GM18499 (cell line): Measurements from ENCODE around the gene TRAK2.
"Not testable (repeated sequence)": the region's sequence is repeated elsewhere in the genome, so short reads cannot be mapped to it uniquely, and the experiment has no call there.

Experiments
- ATAC-seq: cut with Tn5 transposase; IDR thresholded peaks from one replicate; pipeline ENCODE4 v1.9.1; 2021; ENCODE audit warnings: moderate number of reproducible peaks; ENCODE audit not compliant: insufficient read depth, unreplicated experiment

Gene TRAK2

DNA sequence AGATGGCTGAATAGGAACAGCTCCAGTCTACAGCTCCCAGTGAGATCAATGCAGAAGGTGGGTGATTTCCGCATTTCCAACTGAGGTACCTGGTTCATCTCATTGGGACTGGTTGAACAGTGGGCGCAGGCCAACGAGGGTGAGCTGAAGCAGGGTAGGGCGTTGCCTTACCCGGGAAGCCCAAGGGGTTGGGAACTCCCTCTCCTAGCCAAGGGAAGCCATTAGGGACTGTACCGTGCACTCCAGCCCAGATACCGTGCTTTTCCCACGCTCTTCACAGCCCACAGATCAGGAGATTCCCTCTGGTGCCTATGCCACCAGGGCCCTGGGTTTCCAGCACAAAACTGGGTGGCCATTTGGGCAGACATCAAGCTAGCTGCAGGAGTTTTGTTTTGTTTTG, 81.9 kb downstream of the TRAK2 start:
- not testable (repeated sequence) for ATAC-seq

DNA sequence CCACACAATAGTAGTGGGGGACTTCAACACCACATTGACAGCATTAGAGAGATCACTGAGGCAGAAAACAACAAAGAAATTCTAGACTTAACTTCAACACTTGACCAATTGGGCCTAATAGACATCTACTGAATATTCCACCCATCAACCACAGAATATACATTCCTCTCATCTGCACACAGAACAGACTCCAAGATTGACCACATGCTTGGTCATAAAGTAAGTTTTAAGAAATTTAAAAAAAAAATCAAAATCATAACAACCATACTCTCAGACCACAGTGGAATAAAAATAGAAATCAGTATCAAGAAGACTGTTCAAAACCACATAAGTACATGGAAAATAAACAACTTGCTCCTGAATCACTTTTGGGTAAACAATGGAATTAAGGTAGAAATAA, 85.1 kb downstream of the TRAK2 start:
- no peak for ATAC-seq

DNA sequence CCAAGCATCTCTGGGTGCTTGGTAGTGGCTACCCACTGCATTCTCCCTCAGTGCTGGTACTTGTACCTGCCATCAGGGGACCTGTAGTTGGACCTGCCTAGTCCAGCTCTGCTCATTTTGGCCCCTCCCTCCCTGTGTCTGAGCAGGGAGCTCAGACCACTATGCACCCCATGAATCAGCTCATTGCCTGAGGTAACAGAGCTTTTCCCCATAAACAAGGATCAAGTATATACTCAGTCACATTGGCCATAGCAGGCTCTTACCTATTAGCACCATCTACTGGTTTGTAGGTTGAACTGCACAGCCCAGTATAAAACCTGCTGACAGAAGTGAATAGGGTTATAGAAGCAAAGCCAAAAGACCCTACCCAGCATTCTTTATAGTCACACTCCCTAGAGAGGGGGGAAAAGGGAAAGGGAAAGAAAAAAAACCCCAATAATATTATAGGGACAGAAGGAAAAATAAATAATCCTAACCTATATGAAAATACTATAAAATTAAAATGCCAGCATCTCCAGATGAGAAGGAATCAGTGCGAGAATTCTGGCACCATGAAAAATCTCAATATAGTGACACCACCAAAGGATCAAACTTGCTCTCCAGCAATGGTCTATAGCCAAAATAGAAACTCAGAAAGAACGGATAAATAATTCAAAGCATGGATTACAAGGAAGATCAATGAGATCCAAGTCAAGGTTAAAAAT, 87.2 kb downstream of the TRAK2 start:
- ATAC-seq: no peak

DNA sequence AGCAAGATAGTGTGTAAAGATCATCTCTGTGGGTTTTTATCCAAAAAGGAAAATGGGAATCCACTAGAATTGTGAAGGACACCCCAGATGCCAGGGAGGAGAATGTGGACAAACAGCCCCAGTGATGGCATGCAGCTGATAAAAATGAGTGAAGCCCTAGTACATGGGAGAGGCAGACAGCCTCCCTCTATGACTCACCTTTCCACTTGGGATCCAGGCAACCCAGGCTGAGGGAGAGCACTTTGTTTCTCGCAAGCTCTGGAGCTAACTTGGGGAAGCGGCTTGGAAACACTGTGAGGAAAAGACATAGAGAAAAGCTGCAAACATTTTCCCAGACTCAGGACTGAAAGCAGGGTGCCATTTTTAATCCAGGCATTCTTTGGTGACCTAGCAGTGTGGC, 88.9 kb downstream of the TRAK2 start:
- no peak for ATAC-seq

DNA sequence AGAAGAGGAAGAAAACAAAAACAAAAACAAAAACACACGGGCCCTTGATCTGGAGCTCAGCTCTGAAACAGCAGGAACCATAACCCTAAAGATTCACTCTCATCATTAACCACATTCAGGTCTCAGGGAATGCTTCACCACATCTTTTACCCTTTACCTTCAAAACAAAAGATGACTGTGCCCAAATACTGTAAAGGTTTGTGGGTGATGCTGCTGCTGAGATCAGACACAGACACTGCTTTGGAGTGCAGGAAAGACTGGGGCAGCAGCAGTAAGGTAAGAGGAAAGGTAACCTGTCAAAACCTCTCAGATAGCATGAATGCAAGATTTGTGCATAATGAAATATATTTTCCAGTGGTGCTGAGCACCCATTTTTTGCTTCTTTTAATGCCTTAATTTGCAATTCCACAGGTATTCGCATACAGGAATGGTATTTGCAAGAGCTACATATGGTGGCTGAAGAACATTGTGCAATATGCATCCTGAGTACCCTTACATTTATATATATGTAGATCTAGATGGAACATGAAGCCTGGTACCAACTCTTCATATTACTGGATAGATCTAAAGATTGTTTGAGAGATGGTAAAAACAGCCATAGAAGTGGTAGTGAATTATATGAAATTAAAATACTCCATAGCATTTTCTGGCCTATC, 90.1 kb downstream of the TRAK2 start:
- no peak for ATAC-seq

DNA sequence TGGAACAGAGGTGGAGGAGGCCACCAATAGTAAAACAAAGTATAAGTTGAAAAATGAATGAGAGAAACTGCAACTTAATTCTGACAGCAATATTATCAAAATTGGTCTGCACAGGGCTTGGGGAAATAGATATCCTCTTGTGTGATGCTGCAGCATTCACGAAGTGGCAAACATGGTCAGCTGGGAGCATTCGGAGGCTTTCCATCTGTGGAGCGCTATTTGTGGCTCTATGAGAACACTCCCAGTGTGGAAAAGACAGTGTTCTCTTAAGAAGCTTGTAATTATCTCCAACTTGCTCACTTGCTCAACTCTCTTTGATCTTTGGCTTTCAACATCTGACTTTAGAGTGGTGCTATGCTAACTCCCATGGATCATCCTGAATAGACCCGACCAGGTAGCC, 91.0 kb downstream of the TRAK2 start:
- no peak for ATAC-seq

DNA sequence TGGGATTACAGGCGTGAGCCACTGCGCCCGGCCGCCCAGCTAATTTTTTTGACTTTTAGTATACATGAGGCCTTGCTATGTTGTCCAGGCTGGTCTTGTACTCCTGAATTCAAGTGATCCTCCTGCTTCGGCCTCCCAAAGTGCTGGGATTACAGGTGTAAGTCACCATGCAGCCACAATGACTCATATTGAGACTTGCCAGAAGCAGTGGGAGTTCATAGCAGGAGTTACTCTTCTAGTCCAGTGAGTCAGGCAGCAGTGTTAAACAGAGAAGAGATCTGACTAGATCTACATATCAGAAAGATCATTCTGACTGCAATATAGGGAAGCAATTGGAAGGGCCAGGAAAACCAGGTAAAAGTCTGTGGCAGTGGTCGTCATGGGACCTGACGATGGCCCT, 92.6 kb downstream of the TRAK2 start:
- no peak for ATAC-seq

DNA sequence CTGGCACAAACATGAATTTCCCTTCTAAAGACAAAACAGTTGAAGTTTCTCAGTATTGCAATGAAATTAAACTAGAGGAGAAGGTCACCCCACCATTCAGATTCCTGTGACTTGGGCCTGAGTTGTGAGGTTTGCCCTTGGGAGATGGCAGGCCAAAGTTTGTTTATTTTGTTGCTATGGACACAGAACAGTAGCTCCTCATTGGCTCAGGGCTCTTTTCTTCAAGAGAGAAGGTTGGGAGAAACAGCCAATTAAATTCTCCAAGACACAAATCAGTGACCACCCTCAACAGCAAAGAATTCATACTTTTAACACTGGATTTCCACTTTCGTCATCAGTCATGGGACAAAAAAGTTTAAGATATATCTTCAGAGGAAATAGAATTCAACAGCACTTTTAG, 94.0 kb downstream of the TRAK2 start, which contains the start of gene FLACC1:
Gene FLACC1 (minus strand): TSS at position 125 of the 400 bp plus-strand sequence. CDS start 5,941 bp downstream, outside the sequence.
- ATAC-seq: no peak

DNA sequence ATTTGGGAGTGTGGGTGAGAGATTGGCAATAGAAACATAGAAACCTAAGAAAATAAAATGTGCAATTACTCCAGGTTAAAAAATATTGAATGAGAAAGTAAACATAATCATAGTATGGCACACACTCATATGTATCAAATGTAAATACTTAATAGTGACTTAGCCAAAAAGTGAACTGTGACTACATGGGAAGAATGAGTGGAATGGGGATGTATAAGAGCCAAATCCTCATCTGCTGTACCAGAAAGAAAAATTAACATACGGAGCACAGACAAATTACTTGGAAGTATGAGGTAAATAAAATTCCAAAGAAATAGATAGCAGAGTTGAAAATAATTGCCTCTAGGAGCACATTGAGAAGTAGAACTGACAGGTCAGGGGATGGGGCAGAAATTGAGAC, 98.1 kb downstream of the TRAK2 start:
- ATAC-seq: no peak

DNA sequence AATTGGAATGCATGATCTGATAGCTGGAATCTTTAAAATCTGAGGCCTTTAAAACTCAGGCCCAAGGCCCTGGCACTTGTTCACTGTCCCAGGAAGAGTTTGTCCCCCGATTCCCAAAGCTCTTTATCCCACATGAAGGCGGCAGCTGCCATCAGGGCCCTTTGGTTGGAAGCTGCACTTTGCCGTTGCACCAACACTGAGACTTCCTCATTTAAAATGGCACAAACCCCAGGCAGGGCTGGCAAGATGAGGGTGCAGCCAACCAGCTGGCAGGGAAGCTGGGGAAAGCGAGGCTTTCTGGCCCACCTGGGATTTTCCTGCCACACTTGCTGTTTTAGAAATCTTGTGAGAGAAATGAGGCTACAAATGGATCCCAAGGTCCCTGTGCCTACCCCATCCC, 100.4 kb downstream of the TRAK2 start:
- ATAC-seq: no peak

DNA sequence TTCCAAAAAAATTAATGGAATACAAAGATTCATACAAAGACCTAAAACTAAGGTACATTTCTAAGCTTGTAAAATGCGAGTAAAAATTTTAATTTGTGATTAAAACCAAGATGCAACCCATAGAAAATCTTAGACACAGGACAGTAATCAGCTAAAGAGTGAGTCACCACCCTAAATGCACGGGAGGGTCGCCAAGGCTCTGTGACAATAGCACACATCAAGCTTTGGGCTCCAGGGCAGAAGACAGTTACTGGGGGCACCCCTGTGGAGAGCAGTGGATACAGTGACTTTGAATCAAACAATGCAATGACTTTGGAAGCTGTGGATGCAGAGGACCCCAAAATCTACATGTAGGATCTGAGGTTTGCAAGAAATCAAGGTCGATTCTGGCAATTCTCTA, 101.7 kb downstream of the TRAK2 start:
- ATAC-seq: no peak

DNA sequence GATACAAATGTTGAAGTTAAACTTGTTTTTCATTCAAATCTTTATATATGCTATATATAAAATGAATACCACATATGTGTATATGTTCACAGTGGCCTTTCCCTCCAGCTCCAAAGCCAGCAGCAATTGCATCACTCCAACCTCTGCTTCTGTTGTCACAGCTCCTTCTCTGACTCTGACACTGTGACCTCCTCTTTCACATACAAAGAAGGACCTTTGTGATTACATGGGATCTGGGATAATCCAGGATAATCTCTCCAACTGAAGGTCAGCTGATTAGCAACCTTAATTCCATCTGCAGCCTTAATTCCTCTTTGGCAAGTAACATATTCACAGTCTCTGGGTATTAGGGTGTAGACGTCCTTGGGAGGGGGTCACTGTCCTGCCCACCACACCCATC, 102.5 kb downstream of the TRAK2 start:
- no peak for ATAC-seq

DNA sequence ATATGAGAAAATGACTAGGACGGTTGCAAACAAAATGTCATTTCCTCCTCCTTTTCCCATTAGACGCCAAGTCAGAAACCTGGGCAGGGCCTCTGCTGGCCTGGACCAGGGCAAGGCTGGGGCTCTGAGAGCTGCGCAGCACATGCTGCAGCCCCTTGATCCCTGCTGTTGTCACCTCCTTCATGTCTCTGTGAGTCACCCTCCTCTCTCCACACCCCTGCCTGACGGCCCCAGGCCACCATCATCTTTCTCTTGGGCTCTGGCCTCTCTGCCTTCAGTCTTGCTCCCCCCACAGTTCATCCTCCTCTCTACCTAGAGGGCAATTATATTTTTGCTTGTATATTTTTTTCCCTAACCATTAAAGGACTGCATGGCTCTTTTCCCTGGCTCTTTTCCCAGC, 104.1 kb downstream of the TRAK2 start:
- ATAC-seq: no peak

DNA sequence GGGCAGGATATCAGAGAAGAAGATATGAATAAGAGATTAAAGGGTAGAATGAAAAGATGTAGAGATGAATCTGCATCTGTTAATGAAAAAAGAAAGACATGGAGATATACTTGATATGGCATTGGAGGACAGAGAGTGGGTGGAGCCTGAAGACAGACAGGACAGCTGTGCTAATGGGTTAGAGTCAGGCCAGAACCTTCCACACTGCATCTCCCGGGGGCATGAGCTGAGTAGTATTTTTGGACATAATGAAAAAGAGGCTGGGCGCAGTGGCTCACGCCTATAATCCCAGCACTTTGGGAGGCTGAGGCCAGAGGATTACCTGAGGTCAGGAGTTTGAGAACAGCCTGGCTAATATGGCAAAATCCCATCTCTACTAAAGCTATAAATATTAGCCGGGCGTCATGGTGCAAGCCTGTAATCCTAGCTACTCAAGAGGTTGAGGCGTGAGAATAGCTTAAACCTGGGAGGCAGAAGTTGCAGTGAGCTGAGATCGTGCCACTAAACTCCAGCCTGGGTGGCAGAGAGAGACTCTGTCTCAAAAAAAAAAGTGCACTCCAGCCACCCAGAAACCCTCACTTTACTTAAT, 105.5 kb downstream of the TRAK2 start:
- no peak for ATAC-seq

DNA sequence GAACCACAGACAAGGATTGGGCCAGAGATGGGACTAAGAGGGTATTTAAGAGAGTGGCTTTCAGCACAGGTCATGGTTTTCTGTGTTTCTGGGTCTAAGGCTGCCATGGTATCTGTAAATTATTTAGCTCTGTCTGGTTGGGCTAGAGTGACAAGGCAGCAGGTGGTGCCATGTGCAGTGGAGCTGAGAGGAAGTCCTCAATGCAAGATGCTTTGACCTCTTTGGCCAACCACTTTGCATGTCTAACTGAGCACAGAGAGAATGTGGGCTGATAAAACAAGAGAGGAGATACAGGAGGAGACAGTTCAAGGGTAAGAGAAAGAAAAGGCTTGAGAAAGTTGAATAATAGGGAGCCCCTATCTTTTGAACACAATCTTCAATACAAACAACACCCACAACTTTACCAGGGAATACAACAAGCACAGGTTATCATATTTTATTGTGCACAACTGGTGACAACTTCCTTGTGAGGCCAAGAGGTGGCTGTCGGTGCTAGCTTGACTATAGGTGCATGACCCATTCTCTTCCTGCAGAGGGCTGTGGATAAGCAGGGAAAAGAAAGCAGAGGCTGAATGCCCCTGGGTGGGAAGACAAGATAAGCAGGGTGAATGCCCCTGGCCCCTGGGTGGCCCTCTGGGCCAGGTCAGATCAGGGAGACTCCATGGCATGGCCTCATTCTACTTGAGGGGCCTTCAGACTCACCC, 106.4 kb downstream of the TRAK2 start:
- ATAC-seq: no peak

DNA sequence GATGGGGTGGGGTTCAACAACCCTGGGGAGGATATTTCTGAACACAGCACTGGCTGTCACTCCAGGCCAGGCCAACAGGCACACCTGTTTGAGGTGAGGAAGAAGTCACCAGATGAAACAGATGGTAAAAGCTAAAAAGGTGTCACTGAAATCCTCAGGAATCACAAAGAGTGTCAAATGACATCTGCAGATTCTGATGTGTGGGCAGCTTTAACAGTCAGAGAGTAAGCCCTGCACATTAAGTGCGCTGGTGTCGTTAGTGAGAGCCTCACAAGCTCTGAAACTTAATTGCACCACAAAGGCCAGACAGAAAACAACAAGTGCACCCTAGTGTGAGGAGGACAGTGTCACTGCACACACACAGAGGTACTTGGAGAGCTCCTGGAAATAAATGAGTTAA, 107.7 kb downstream of the TRAK2 start:
- ATAC-seq: no peak

DNA sequence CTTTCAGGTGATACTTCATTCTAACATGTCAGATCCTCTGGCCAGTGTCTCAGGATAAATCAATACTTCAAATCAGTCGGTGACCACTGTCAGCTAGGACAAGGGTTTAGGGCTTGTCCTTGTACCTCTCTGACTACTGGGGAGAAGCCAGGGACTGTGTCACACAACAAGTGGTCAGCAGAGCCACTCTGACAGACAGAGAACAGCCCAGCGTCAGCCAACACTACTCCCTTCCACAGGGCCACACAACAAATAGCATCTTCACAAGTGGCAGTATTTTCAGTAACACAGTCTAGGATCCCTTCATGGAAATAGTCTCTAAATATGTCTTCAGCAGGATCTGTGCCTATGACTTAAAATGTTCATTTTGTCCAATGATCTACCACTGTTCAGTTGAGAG, 108.3 kb downstream of the TRAK2 start:
- no peak for ATAC-seq

DNA sequence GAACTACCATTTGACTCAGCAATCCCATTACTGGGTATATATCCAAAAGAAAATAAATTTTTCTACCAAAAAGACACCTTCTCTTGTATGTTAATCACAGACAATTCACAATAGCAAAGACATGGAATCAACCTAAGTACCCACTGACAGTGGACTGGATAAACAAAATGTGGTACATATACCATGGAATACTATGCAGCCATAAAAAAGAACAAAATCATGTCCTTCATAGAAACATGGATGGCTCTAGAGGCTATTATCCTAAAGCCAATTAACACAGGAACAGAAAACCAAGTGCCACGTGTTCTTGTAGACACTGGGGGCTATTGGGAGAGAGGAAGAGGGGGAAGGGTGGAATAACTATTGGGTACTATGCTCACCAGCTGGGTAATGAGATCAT, 121.8 kb downstream of the TRAK2 start:
- no peak for ATAC-seq

DNA sequence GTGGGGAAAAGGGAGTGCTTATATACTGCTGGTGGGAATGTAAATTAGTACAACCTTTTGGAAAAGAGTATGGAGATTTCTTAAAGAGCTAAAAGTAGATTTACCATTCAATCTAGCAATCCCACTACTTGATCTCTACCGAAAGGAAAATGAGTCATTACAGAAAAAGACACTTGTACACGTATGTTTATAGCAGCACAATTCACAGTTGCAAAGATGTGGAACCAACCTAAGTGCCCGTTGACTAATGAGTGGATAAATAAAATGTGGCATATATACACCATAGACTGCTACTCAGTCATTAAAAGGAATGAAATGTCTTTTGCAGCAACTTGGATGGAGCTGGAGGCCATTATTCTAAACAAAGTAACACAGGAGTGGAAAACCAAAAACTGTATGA, 123.6 kb downstream of the TRAK2 start:
- no peak for ATAC-seq
